GM23248 (cell line): Measurements from ENCODE around the gene C6orf141. TPM values are rescaled to one million over a fixed set of nuclear protein-coding genes. Genes with fewer than 3 reads are reported as not detected.

ENCODE experiments used
- DNase-seq: peaks from one replicate; pipeline ENCODE4 v3.0.0-alpha.2; 2015
- H2AFZ ChIP-seq: fragments of 200-600 bp; sonication (generic); 2 replicates; pipeline ENCODE4 v1.6.1; 2016; ENCODE audit warnings: antibody characterized with exemption
- H3F3A ChIP-seq: fragments of 200-600 bp; sonication (generic); 2 replicates; pipeline ENCODE4 v1.6.1; 2016; ENCODE audit warnings: mild to moderate bottlenecking, antibody characterized with exemption, mixed run types; ENCODE audit not compliant: insufficient read depth
- H3K27ac ChIP-seq: fragments of 200-600 bp; sonication (generic); 2 replicates; pipeline ENCODE4 v1.5.1; 2016; ENCODE audit warnings: mild to moderate bottlenecking
- H3K27me3 ChIP-seq: fragments of 200-600 bp; sonication (generic); replicated peaks from 2 replicates; pipeline ENCODE4 v1.6.1; 2016; ENCODE audit warnings: mild to moderate bottlenecking; ENCODE audit not compliant: insufficient read depth
- H3K36me3 ChIP-seq: fragments of 200-600 bp; sonication (generic); 2 replicates; pipeline ENCODE4 v1.6.1; 2016; ENCODE audit warnings: low read depth, mild to moderate bottlenecking
- H3K4me1 ChIP-seq: fragments of 200-600 bp; sonication (generic); 2 replicates; pipeline ENCODE4 v1.6.1; 2016; ENCODE audit warnings: mild to moderate bottlenecking; ENCODE audit not compliant: insufficient read depth
- H3K4me2 ChIP-seq: fragments of 200-600 bp; sonication (generic); one replicate; pipeline ENCODE4 v1.6.1; 2016; ENCODE audit warnings: mild to moderate bottlenecking; ENCODE audit not compliant: unreplicated experiment
- H3K4me3 ChIP-seq: fragments of 200-600 bp; sonication (generic); 2 replicates; pipeline ENCODE4 v1.5.1; 2016; ENCODE audit warnings: mild to moderate bottlenecking
- H3K79me2 ChIP-seq: fragments of 200-600 bp; sonication (generic); 2 replicates; pipeline ENCODE4 v1.6.1; 2016; ENCODE audit warnings: mild to moderate bottlenecking; ENCODE audit not compliant: insufficient read depth
- H3K9ac ChIP-seq: fragments of 200-600 bp; sonication (generic); 2 replicates; pipeline ENCODE4 v1.6.1; 2016; ENCODE audit warnings: mild to moderate bottlenecking
- H3K9me2 ChIP-seq: fragments of 200-600 bp; sonication (generic); 2 replicates; pipeline ENCODE4 v1.6.1; 2016; ENCODE audit warnings: mixed run types, mild to moderate bottlenecking, moderate library complexity; ENCODE audit not compliant: insufficient read depth
- H3K9me3 ChIP-seq: fragments of 200-600 bp; sonication (generic); one replicate; pipeline ENCODE4 v1.6.1; 2017; ENCODE audit warnings: low read depth
- H4K20me1 ChIP-seq: fragments of 200-600 bp; sonication (generic); 2 replicates; pipeline ENCODE4 v1.6.0; 2016; ENCODE audit not compliant: insufficient read depth
- EZH2 ChIP-seq: fragments of 200-600 bp; sonication (generic); IDR thresholded peaks from 2 replicates; pipeline ENCODE4 v1.6.1; 2018; ENCODE audit warnings: antibody characterized with exemption, mild to moderate bottlenecking; ENCODE audit not compliant: insufficient read depth, poor library complexity, severe bottlenecking
- EZH2phosphoT487 ChIP-seq: fragments of 200-600 bp; sonication (generic); IDR thresholded peaks from 2 replicates; pipeline ENCODE4 v1.6.1; 2018; ENCODE audit warnings: antibody characterized with exemption, moderate library complexity, mild to moderate bottlenecking, low read depth; ENCODE audit not compliant: insufficient read depth
- WGBS, 2 experiments: methylation state at CpG; one replicate each; pipeline ENCODE4 v1.1.6; 2015 to 2017; ENCODE audit warnings: low lambda C conversion rate in 2 of 2, low coverage in 1 of 2; ENCODE audit errors: missing lambda C conversion rate in 2 of 2; 5-methylcytosine and 5-hydroxymethylcytosine counted together
- in situ Hi-C: fragments of 300-500 bp; cut with MboI; formaldehyde crosslinking; loops from 2 replicates; pipeline ENCODE4 v1.15.0; 2020
- polyA plus RNA-seq: library from polyadenylated mRNA; unstranded; fragments of >200 nt; fragmentation: Nextera tagmentation; extraction: Ambion mirVana; gene quantifications from 2 replicates; pipeline ENCODE4 v1.2.1, GENCODE V29; 2016
- total RNA-seq: library from RNA; depleted of rRNA; stranded (reverse); fragments of >200 nt; shearing (Covaris generic); gene quantifications from 2 replicates; pipeline ENCODE4 v1.2.3, GENCODE V29; 2014; rRNA removed

C6orf141 gene
- total RNA-seq, result not detected in 2 replicates
- polyA plus RNA-seq, result not detected in 2 replicates

DNA sequence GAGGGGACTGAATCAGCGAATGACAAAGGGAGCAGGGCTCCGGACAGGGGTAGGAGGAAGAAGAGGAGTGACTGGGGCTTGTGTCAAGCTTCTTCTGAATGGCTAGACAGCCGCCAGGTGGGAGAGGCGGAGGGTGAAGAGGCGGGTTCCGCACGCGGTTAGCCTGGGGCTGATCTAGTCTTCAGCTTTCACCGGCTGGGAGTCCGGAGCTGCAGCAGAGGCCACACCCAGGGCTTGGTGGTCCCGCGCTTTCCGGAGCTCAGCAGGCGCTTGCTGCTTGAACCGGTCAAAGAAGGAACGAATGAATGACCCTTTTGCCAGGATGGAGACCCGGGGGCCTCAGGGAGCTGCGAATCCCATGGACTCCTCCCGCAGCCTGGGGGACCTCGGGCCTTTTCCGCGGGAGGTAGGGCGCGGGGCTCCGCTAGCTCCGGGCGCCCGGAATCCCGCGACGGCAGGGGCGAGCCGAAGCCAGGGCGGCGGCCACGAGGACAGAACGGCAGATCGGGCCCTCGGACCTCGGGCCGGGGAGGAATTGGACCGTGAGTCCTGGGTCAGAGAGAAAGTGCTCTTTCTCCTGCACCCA, at the start of gene C6orf141:
Gene C6orf141, plus strand, starts transcription at position 177 of the 586 bp plus-strand sequence. Its CDS starts 125 bp downstream, at position 302.
- DNase-seq, result peak; percentile 12
- Histone ChIP-seq H3K27me3 (peaks cover 51% of the 10 kb centered on the region), H3K27ac (no peak within 1 kb of the TSS), H4K20me1 (no peaks in the 10 kb centered on the region), H3K9me2 (no peaks in the 10 kb centered on the region), H3K4me2 (peak within 1 kb of the TSS; percentile 67), H2AFZ (peak within 1 kb of the TSS; percentile 40; the same call in 1 of the 2 replicates), H3K4me1 (peaks cover 16% of the 10 kb centered on the region; the same call in 1 of the 2 replicates), H3K36me3 (no peaks in the 10 kb centered on the region), H3K4me3 (peak within 1 kb of the TSS; percentile 42), H3F3A (peaks cover 21% of the 10 kb centered on the region; the same call in 1 of the 2 replicates), H3K79me2 (no peaks in the 10 kb centered on the region), H3K9me3 (no peaks in the 10 kb centered on the region), H3K9ac (no peak within 1 kb of the TSS)
- no peak for TF ChIP-seq EZH2phosphoT487
- peak; percentile 91 for TF ChIP-seq EZH2
- 3 to 4% methylated on average over 34 to 42 of the region's 42 CpGs for WGBS, 2 experiments
- in situ Hi-C loops, result no loop called here

DNA sequence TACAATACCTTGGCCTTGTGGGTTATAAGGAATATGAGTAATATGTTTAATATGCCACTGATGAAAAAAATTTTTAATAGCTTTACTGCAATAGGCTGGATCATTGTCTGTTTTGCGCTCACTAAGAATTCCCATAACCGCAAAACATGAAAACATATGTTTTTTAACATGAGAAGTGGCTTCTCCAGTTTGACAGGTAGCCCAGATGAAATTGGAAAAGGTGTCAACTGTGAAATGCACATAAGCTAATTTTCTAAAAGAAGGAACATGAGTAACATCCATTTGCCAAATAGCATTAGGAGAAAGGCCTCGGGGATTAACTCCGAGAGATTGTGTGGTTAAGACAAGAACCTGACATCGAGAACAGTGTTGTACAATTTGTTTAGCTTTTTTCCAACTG, 45.8 kb upstream of the C6orf141 start:
- Histone ChIP-seq H3K9ac (no peak overlapping the region), H3K4me2 (no peak overlapping the region), H3K27ac (no peak overlapping the region), H3K9me3 (no peaks in the 10 kb centered on the region), H3K79me2 (no peaks in the 10 kb centered on the region), H3K9me2 (no peaks in the 10 kb centered on the region), H4K20me1 (no peaks in the 10 kb centered on the region), H3F3A (no peaks in the 10 kb centered on the region), H3K4me1 (no peaks in the 10 kb centered on the region), H2AFZ (no peak overlapping the region), H3K27me3 (no peaks in the 10 kb centered on the region; the same call in 1 of the 2 replicates), H3K4me3 (no peak overlapping the region), H3K36me3 (no peaks in the 10 kb centered on the region)
- WGBS, 2 experiments, result 61 to 62% methylated on average over 5 of the region's 5 CpGs
- DNase-seq, result no peak
- in situ Hi-C loops, result no loop called here
- TF ChIP-seq EZH2 (no peak), EZH2phosphoT487 (no peak)

DNA sequence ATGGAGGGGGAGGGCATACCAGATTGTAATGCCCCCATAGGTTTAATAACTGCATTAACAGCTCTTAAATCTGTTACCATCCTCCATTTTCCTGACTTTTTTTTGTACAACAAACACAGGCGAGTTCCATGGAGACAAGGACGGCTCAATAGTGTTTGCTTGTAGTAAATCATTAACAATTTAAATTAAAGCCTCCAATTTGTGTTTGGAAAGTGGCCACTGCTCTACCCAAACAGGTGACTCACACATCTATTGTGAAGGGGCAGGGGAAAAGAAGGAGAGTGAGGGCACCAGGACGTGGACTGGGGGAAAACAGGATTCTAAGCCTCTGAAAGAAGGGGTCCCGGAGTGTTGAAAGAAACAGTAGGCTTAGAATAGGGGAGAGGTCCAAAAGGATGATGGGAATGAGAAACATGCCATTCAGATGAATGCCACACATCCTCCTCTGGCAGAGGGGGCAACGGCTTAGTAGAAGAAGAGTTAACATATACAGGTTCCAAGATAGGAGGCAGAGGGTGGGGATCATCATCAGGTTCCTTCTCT, 43.8 kb upstream of the C6orf141 start:
- Histone ChIP-seq H3K4me3 (no peak overlapping the region), H3K27ac (no peak overlapping the region), H3K27me3 (no peaks in the 10 kb centered on the region; the same call in 1 of the 2 replicates), H3K4me1 (no peaks in the 10 kb centered on the region), H3K4me2 (no peak overlapping the region), H4K20me1 (no peaks in the 10 kb centered on the region), H3K9me2 (no peaks in the 10 kb centered on the region), H3K9me3 (no peaks in the 10 kb centered on the region), H3K9ac (no peak overlapping the region), H2AFZ (no peak overlapping the region), H3K36me3 (no peaks in the 10 kb centered on the region), H3K79me2 (no peaks in the 10 kb centered on the region), H3F3A (no peaks in the 10 kb centered on the region)
- in situ Hi-C loops, result no loop called here
- DNase-seq, result no peak
- WGBS, 2 experiments, result 37 to 38% methylated on average over 5 of the region's 5 CpGs
- no peak for TF ChIP-seq EZH2phosphoT487

DNA sequence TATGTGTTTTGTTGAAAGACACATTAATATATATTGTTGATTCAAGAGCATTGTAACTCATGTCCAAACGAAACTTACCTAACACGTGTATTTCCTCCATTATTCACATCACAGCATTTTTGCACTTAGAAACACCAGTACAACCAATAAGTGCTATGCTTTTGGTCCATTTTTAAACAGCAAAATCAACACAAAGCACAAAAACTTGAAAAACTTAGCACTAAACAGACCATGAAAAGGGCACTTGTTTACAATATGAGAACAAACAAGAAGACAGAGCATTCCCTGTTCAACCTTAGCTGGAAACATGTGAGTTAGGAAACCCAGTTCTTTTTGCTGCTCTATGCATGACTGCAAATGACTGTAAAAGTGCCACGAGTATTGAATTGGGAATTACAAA, 41.1 kb upstream of the C6orf141 start:
- Histone ChIP-seq H3K9me3 (no peaks in the 10 kb centered on the region), H3F3A (no peaks in the 10 kb centered on the region), H3K27me3 (no peaks in the 10 kb centered on the region; the same call in 1 of the 2 replicates), H3K4me1 (no peaks in the 10 kb centered on the region), H3K9ac (no peak overlapping the region), H3K79me2 (no peaks in the 10 kb centered on the region), H3K4me3 (no peak overlapping the region), H3K36me3 (no peaks in the 10 kb centered on the region), H4K20me1 (no peaks in the 10 kb centered on the region), H3K9me2 (no peaks in the 10 kb centered on the region), H3K27ac (no peak overlapping the region), H3K4me2 (no peak overlapping the region), H2AFZ (no peak overlapping the region)
- in situ Hi-C loops, result no loop called here
- TF ChIP-seq EZH2 (no peak), EZH2phosphoT487 (no peak)
- 23% methylated on average over 3 of the region's 3 CpGs for WGBS, 2 experiments
- DNase-seq, result no peak
